Measurements from ENCODE around the gene SDCCAG8. TPM values are rescaled to one million over a fixed set of nuclear protein-coding genes. Genes with fewer than 3 reads are reported as not detected.

SDCCAG8 gene
- total RNA-seq, 1 donor, result 42.7 TPM

- no peak overlapping the region for H3K4me2 ChIP-seq (ENCODE audit: insufficient read depth, low read length)
- no peaks in the 10 kb centered on the region for H3K27me3 ChIP-seq (ENCODE audit: insufficient read depth, low read length)
- TF ChIP-seq CTCF (IDR thresholded peaks at IDR 0.05; ENCODE audit: extremely low read depth, low read depth, low read length), result no peak
- H3K27ac ChIP-seq (ENCODE audit: low read depth, low read length), result no peak overlapping the region
- H4K20me1 ChIP-seq (ENCODE audit: insufficient read depth, low read length), result no peaks in the 10 kb centered on the region
- DNase-seq (ENCODE audit: insufficient read length, low spot score, missing footprints), result no peak
- H3K4me1 ChIP-seq (ENCODE audit: insufficient read depth, low read length), result no peaks in the 10 kb centered on the region
- H3K79me2 ChIP-seq (ENCODE audit: insufficient read depth, low read length), result no peaks in the 10 kb centered on the region
- H3K9me3 ChIP-seq (ENCODE audit: low read depth, low read length), result no peaks in the 10 kb centered on the region
- no peak overlapping the region for H2AFZ ChIP-seq (ENCODE audit: low read length)
- no peak overlapping the region for H3K4me3 ChIP-seq (ENCODE audit: insufficient read depth, low read length)
- H3K36me3 ChIP-seq (ENCODE audit: insufficient read depth, low read length), result peaks cover 5% of the 10 kb centered on the region
These were observed 137.3 kb downstream of the SDCCAG8 start for GRCh38 chr1:243393096-243393495.

- Histone ChIP-seq H3K27ac (ENCODE audit: low read depth, low read length) (no peak overlapping the region), H3K27me3 (ENCODE audit: insufficient read depth, low read length) (no peaks in the 10 kb centered on the region), H4K20me1 (ENCODE audit: insufficient read depth, low read length) (no peaks in the 10 kb centered on the region), H3K36me3 (ENCODE audit: insufficient read depth, low read length) (peaks cover 5% of the 10 kb centered on the region), H3K79me2 (ENCODE audit: insufficient read depth, low read length) (no peaks in the 10 kb centered on the region), H3K4me2 (ENCODE audit: insufficient read depth, low read length) (no peak overlapping the region), H2AFZ (ENCODE audit: low read length) (no peak overlapping the region), H3K4me1 (ENCODE audit: insufficient read depth, low read length) (no peaks in the 10 kb centered on the region), H3K4me3 (ENCODE audit: insufficient read depth, low read length) (no peak overlapping the region), H3K9me3 (ENCODE audit: low read depth, low read length) (no peaks in the 10 kb centered on the region)
- DNase-seq (ENCODE audit: insufficient read length, low spot score, missing footprints), result no peak
- TF ChIP-seq CTCF (IDR thresholded peaks at IDR 0.05; ENCODE audit: extremely low read depth, low read depth, low read length), result no peak
These were observed 138.2 kb downstream of the SDCCAG8 start for GRCh38 chr1:243394066-243394465.

GRCh38 chr1:243394601-243395464 is 139.0 kb downstream of the SDCCAG8 start:
- no peak overlapping the region for H3K4me3 ChIP-seq (ENCODE audit: insufficient read depth, low read length)

More at GRCh38 chr1:243394601-243395464, 139.0 kb downstream of the SDCCAG8 start:
- no peak for DNase-seq (ENCODE audit: insufficient read length, low spot score, missing footprints)
- no peaks in the 10 kb centered on the region for H4K20me1 ChIP-seq (ENCODE audit: insufficient read depth, low read length)
- no peaks in the 10 kb centered on the region for H3K27me3 ChIP-seq (ENCODE audit: insufficient read depth, low read length)
- no peak for TF ChIP-seq CTCF (IDR thresholded peaks at IDR 0.05; ENCODE audit: extremely low read depth, low read depth, low read length)
- H3K4me1 ChIP-seq (ENCODE audit: insufficient read depth, low read length), result no peaks in the 10 kb centered on the region
- no peak overlapping the region for H2AFZ ChIP-seq (ENCODE audit: low read length)
- H3K9me3 ChIP-seq (ENCODE audit: low read depth, low read length), result no peaks in the 10 kb centered on the region
- no peaks in the 10 kb centered on the region for H3K79me2 ChIP-seq (ENCODE audit: insufficient read depth, low read length)
- no peak overlapping the region for H3K4me2 ChIP-seq (ENCODE audit: insufficient read depth, low read length)
- peaks cover 5% of the 10 kb centered on the region for H3K36me3 ChIP-seq (ENCODE audit: insufficient read depth, low read length)
- no peak overlapping the region for H3K27ac ChIP-seq (ENCODE audit: low read depth, low read length)
